GM12801 (cell line): Measurements from ENCODE around the gene IKBKE.

ENCODE experiments used
- TF ChIP-seq, protein P1 (sequence below): IDR thresholded peaks from one replicate; pipeline ENCODE4 v1.5.1; 2011; ENCODE audit warnings: control low read depth; ENCODE audit not compliant: insufficient read length; ENCODE audit errors: extremely low read depth

Gene IKBKE

GRCh38 chr1:206484901-206485300, 14.6 kb downstream of the IKBKE start:
- TF ChIP-seq, protein P1, sequence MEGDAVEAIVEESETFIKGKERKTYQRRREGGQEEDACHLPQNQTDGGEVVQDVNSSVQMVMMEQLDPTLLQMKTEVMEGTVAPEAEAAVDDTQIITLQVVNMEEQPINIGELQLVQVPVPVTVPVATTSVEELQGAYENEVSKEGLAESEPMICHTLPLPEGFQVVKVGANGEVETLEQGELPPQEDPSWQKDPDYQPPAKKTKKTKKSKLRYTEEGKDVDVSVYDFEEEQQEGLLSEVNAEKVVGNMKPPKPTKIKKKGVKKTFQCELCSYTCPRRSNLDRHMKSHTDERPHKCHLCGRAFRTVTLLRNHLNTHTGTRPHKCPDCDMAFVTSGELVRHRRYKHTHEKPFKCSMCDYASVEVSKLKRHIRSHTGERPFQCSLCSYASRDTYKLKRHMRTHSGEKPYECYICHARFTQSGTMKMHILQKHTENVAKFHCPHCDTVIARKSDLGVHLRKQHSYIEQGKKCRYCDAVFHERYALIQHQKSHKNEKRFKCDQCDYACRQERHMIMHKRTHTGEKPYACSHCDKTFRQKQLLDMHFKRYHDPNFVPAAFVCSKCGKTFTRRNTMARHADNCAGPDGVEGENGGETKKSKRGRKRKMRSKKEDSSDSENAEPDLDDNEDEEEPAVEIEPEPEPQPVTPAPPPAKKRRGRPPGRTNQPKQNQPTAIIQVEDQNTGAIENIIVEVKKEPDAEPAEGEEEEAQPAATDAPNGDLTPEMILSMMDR = no peak

DNA sequence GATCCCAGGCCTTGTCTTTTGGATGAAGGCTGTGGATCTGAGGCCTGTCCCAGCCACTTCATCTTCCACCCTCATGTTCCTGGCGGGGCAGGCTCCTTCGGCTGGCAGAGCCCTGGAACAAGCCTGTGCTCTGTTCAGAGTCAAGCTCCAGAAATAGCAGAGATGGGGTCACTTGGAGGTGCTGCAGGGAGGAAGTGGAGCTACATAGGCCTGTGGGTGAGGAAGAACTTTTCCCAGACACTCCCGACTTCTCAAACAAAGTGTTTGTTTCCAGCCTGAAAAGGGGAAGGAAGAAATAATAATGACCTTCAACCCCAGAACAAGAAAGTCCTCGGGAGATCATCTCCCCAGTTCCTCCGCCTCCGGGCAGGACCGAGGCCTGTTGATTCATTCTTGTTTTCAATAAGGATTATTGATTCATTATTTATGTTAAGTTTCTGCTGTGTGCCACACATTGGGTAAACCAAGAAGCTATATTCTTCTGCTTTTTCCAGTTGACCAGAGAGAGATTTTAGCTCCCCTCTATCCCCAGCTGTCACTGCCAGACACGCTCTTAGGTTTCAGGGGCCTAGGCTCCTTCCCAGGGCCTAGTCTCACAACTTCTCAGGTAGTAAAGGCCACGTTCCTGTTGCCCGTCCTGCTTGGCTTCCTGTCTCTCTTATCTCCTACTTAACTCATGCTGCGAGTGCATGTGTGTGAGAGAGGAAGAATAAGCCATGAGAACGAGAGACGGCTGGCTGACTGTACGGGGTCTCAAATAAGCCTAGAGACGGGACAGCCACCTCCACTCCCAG, 16.9 kb downstream of the IKBKE start:
- TF ChIP-seq, protein P1 = no peak

DNA sequence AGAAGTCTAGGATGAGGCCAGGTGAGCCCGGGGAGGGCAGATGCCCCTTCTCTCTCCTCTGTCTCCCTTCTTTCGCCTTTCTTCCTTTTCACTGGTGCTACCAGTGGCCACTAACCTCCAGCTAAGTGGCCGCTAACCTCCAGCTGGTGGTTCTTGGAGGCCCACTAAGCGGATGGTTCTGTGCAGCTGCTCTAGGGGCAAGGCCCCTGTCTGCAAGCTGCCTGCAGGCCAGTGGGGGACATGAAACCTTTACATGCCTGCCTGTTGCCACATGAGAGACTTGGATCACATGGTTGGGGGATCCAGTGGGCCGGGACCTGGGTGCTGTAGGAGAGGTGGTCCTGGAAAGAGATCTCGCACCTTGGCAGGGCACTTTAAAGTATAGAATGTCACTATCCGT, 17.7 kb downstream of the IKBKE start:
- TF ChIP-seq, protein P1 = no peak

DNA sequence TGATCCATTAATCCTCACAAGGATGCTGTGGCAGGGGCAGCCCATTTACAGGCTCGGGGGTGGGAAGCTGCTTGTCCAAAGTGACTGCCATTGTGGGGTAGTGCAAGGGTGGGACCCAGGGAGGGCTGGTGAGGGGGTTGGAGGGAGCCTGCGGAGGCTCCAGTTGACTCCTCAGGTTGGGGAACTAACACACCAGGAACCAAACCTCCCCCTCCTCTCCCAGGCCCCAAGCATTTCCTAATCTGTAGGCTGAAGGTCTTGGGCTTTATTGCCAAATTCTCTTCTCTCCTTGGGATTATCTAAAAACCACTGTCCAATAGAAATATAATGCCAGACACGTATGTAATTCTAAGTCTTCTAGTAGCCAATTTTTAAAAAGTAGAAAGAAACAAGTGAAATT, 18.2 kb downstream of the IKBKE start:
- TF ChIP-seq, protein P1 = no peak

DNA sequence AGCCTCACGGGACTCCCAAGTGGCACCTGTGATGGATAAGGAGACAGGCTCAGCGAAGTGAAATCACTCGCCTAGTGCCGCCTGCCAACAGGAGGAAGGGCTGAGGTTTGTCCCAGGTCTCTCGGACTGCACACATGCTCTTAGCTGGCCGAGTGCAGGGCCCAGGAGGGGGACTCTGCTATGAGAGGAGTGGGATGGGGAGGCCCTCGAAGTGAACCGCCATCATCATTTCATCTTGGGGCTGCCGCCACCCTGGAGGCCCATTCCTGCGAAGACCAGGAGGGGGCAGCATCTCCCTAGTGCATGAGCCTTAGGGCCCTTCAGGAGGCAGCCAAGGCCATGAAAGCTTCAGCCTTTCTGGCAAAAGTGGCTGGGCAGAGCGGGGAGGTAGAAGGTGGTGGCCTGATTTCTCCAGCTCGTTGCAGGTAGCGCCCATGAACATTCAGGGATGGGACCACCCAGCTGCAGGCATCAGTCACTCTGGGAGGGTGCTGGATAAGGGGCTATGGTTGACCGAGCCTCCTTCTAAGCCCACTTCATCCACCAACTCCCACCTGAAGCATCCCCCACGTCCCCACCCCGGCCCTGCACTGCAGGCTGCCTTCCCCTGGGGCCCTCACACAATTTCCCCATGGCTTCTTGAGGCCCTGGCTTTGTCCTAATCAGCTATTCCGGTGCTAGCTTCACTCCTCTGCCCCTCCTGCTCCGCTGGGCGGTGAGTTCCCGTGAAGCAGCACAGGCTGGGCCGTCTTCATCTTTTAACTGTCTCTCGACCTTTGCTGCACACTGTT, 19.9 kb downstream of the IKBKE start:
- TF ChIP-seq, protein P1 = no peak

- TF ChIP-seq, protein P1 = no peak
Measured at GRCh38 chr1:206490771-206491405, 20.6 kb downstream of the IKBKE start.

GRCh38 chr1:206491616-206492015, 21.3 kb downstream of the IKBKE start:
- TF ChIP-seq, protein P1 = no peak
